ENCODE data around the gene ZNF675.
"Not testable (repeated sequence)": the region's sequence is repeated elsewhere in the genome, so short reads cannot be mapped to it uniquely, and the experiment has no call there.

- TF ChIP-seq POLR2AphosphoS5 (IDR thresholded peaks at IDR 0.05; ENCODE audit: borderline replicate concordance, low read depth, low read length); EZH2 (IDR thresholded peaks at IDR 0.05); FOXP2 (optimal IDR thresholded peaks at IDR 0.05; ENCODE audit: control extremely low read depth, extremely low read length, insufficient read depth): not testable (repeated sequence)
Measured at GRCh38 chr19:23692937-23693336, 5.9 kb upstream of the ZNF675 start.

Measured in SK-N-MC (cell line).